HepG2 (cell line): Measurements from ENCODE around the gene TBX6. TPM values are rescaled to one million over a fixed set of nuclear protein-coding genes. Genes with fewer than 3 reads are reported as not detected.

Experiments used
- DBP ChIP-seq: sonication (generic); formaldehyde crosslinking; IDR thresholded peaks from 2 replicates; pipeline ENCODE4 v1.4.0; 2020; ENCODE audit warnings: missing genetic modification reagents; ENCODE audit errors: not compliant biosample characterization
- ELF3 ChIP-seq: IDR thresholded peaks from 2 replicates; pipeline ENCODE4 v1.6.1; 2016; ENCODE audit warnings: missing genetic modification reagents, missing compliant biosample characterization
- ETV5 ChIP-seq: IDR thresholded peaks from 2 replicates; pipeline ENCODE4 v1.6.1; 2018; ENCODE audit warnings: missing biosample characterization, missing genetic modification reagents, inconsistent platforms, borderline replicate concordance
- KAT7 ChIP-seq: IDR thresholded peaks from 2 replicates; pipeline ENCODE4 v1.6.1; 2018; ENCODE audit warnings: borderline replicate concordance, missing compliant biosample characterization
- KDM4B ChIP-seq: sonication (generic); formaldehyde crosslinking; IDR thresholded peaks from 2 replicates; pipeline ENCODE4 v1.4.0; 2020; ENCODE audit warnings: missing genetic modification reagents
- MIXL1 ChIP-seq: IDR thresholded peaks from 2 replicates; pipeline ENCODE4 v1.6.1; 2016
- NFRKB ChIP-seq: fragments of 450-650 bp; IDR thresholded peaks from 2 replicates; pipeline ENCODE4 v1.6.1; 2017
- PATZ1 ChIP-seq: sonication (generic); formaldehyde crosslinking; IDR thresholded peaks from 2 replicates; pipeline ENCODE4 v1.4.0; 2020; ENCODE audit warnings: missing genetic modification reagents
- POLR2G ChIP-seq: fragments of 200-400 bp; formaldehyde crosslinking; IDR thresholded peaks from 2 replicates; pipeline ENCODE4 v1.6.1; 2018; ENCODE audit warnings: mild to moderate bottlenecking, low read depth, low read length, moderate library complexity
- SAP130 ChIP-seq: IDR thresholded peaks from 2 replicates; pipeline ENCODE4 v1.6.1; 2016; ENCODE audit warnings: low read depth
- YEATS2 ChIP-seq: sonication (generic); formaldehyde crosslinking; IDR thresholded peaks from 2 replicates; pipeline ENCODE4 v1.4.0; 2020; ENCODE audit warnings: missing genetic modification reagents, borderline replicate concordance
- ZKSCAN5 ChIP-seq: sonication (generic); formaldehyde crosslinking; IDR thresholded peaks from 2 replicates; pipeline ENCODE4 v1.5.1; 2020; ENCODE audit warnings: mild to moderate bottlenecking, missing genetic modification reagents
- ZNF773 ChIP-seq: sonication (generic); formaldehyde crosslinking; IDR thresholded peaks from 2 replicates; pipeline ENCODE4 v1.4.0; 2020; ENCODE audit warnings: missing genetic modification reagents, borderline replicate concordance
- polyA plus RNA-seq, 8 experiments: library from polyadenylated mRNA; depleted of rRNA in 3 of 8; stranded (reverse) in 7 of 8; unstranded in 1 of 8; fragments of >200 nt; fragmentation: Illumina TruSeq in 4 of 8; extraction: Trizol in 4 of 8; gene quantifications; 2 replicates each; pipeline versions ENCODE4 v1.2.1 to v1.2.3, GENCODE V29; 2011 to 2016; ENCODE audit warnings: low read depth in 4 of 8, missing spikeins in 1 of 8, mixed read lengths in 1 of 8; ENCODE audit not compliant: insufficient read depth in 1 of 8
- total RNA-seq, 5 experiments: library from RNA; depleted of rRNA; stranded (reverse); fragments of >200 nt; fragmentation: Illumina TruSeq; extraction: Trizol; gene quantifications; 2 replicates each; pipeline ENCODE4 v1.2.3, GENCODE V29; 2016; ENCODE audit warnings: low read depth in 1 of 5
- TF ChIP-seq, protein P1 (sequence below), 2 experiments: sonication (generic) in 1 of 2; formaldehyde crosslinking in 1 of 2; IDR thresholded peaks; 2 replicates each; pipeline versions ENCODE4 v1.4.0 to v1.6.1; 2018 to 2020; ENCODE audit warnings: missing genetic modification reagents in 2 of 2, borderline replicate concordance in 1 of 2, low read depth in 1 of 2, mild to moderate bottlenecking in 1 of 2, missing biosample characterization in 1 of 2
- TF ChIP-seq, protein P2 (sequence below): IDR thresholded peaks from 2 replicates; pipeline ENCODE4 v1.6.1; 2016; ENCODE audit warnings: missing compliant biosample characterization, missing genetic modification reagents, borderline replicate concordance
- TF ChIP-seq, protein P3 (sequence below): sonication (generic); formaldehyde crosslinking; IDR thresholded peaks from 2 replicates; pipeline ENCODE4 v1.5.1; 2020; ENCODE audit warnings: mild to moderate bottlenecking, missing genetic modification reagents, moderate library complexity

The TBX6 gene
- total and polyA plus RNA-seq, 2 of the 13 experiments (the other 11 are each of a cell fraction or from before 2014, with no cell fraction given), result 0.24 to 0.42 TPM

DNA sequence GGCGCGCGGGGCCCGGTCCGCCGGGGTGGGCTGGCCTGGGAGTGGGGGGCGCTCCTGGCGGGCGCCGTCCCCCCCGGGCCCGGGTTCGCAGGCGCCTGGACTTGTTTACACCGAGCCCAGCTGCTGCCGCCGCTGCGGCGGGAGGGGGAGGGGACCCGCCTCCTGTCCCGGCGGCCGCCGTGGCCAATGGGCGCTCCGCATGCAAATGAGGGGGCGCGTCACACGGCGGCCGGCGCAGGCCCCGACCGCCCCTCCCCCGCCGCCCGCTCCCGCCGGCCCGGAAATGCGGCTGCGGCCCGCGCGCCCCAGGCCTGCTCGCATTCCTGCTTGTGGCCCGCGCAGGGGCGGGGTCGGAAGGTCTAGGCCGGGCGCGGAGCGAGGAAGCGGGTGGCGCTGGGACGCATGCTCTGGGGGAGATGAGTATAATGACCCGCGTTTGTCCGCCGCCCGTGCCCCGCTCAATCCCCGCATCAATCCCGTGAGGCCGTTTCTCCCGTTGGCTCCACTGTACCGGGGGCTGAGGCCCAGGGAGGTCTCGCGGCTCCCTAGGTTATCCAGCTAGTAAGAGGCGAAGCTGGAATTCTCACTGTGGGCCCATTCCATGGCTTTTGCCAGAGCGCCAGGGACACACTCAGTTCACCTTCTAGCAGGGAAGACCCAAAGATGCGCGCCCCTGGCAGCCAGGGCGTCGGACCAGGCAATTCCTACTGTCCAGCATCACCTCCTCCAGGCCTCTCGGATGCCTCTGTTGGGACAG, 4.6 kb upstream of the TBX6 start, which contains the start of gene YPEL3 (continued):
- TF ChIP-seq, protein P1, sequence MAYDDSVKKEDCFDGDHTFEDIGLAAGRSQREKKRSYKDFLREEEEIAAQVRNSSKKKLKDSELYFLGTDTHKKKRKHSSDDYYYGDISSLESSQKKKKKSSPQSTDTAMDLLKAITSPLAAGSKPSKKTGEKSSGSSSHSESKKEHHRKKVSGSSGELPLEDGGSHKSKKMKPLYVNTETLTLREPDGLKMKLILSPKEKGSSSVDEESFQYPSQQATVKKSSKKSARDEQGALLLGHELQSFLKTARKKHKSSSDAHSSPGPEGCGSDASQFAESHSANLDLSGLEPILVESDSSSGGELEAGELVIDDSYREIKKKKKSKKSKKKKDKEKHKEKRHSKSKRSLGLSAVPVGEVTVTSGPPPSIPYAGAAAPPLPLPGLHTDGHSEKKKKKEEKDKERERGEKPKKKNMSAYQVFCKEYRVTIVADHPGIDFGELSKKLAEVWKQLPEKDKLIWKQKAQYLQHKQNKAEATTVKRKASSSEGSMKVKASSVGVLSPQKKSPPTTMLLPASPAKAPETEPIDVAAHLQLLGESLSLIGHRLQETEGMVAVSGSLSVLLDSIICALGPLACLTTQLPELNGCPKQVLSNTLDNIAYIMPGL (CRISPR knock-in tag; IDR thresholded peaks at IDR 0.05; ENCODE audit: borderline replicate concordance in 1 of 2, low read depth in 1 of 2), result peak; percentile 51 to 72; a peak in 3 of 4 replicates
- TF ChIP-seq ZKSCAN5 (CRISPR knock-in tag), result no peak
- no peak for TF ChIP-seq DBP (CRISPR knock-in tag)
- 0 out of 2 replicates have a peak, but pooled peaks have one; percentile 60 for TF ChIP-seq KAT7 (CRISPR knock-in tag)
- TF ChIP-seq YEATS2 (CRISPR knock-in tag), result peak; percentile 82
- peak; percentile 84; the same call in 1 of the 2 replicates for TF ChIP-seq PATZ1
- TF ChIP-seq, protein P2, sequence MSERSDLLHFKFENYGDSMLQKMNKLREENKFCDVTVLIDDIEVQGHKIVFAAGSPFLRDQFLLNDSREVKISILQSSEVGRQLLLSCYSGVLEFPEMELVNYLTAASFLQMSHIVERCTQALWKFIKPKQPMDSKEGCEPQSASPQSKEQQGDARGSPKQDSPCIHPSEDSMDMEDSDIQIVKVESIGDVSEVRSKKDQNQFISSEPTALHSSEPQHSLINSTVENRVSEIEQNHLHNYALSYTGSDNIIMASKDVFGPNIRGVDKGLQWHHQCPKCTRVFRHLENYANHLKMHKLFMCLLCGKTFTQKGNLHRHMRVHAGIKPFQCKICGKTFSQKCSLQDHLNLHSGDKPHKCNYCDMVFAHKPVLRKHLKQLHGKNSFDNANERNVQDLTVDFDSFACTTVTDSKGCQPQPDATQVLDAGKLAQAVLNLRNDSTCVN (CRISPR knock-in tag), result 0 out of 2 replicates have a peak, but pooled peaks have one; percentile 36
- peak; percentile 87 for TF ChIP-seq ELF3 (CRISPR knock-in tag)
- no peak for TF ChIP-seq KDM4B
- TF ChIP-seq NFRKB, result no peak
- TF ChIP-seq ETV5 (CRISPR knock-in tag), result peak; percentile 90
- TF ChIP-seq MIXL1 (CRISPR knock-in tag), result no peak
- TF ChIP-seq, protein P3, sequence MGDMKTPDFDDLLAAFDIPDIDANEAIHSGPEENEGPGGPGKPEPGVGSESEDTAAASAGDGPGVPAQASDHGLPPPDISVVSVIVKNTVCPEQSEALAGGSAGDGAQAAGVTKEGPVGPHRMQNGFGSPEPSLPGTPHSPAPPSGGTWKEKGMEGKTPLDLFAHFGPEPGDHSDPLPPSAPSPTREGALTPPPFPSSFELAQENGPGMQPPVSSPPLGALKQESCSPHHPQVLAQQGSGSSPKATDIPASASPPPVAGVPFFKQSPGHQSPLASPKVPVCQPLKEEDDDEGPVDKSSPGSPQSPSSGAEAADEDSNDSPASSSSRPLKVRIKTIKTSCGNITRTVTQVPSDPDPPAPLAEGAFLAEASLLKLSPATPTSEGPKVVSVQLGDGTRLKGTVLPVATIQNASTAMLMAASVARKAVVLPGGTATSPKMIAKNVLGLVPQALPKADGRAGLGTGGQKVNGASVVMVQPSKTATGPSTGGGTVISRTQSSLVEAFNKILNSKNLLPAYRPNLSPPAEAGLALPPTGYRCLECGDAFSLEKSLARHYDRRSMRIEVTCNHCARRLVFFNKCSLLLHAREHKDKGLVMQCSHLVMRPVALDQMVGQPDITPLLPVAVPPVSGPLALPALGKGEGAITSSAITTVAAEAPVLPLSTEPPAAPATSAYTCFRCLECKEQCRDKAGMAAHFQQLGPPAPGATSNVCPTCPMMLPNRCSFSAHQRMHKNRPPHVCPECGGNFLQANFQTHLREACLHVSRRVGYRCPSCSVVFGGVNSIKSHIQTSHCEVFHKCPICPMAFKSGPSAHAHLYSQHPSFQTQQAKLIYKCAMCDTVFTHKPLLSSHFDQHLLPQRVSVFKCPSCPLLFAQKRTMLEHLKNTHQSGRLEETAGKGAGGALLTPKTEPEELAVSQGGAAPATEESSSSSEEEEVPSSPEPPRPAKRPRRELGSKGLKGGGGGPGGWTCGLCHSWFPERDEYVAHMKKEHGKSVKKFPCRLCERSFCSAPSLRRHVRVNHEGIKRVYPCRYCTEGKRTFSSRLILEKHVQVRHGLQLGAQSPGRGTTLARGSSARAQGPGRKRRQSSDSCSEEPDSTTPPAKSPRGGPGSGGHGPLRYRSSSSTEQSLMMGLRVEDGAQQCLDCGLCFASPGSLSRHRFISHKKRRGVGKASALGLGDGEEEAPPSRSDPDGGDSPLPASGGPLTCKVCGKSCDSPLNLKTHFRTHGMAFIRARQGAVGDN (CRISPR knock-in tag), result peak; percentile 93
- peak; percentile 75 for TF ChIP-seq POLR2G
- TF ChIP-seq ZNF773 (CRISPR knock-in tag), result 0 out of 2 replicates have a peak, but pooled peaks have one; percentile 55
- TF ChIP-seq SAP130 (CRISPR knock-in tag), result peak; percentile 85
